Esophagus squamous epithelium (tissue), 4 donors: Measurements from ENCODE around the gene SMDT1.

Source experiments
- CTCF ChIP-seq, 6 experiments: fragments of 450-650 bp in 4 of 6; fragments of 200-600 bp in 2 of 6; sonication (generic) in 2 of 6; IDR thresholded peaks; one replicate each; pipeline ENCODE4 v1.5.1; 2016 to 2019; ENCODE audit warnings: antibody characterized with exemption in 6 of 6, mild to moderate bottlenecking in 4 of 6, moderate library complexity in 4 of 6
- POLR2A ChIP-seq, 4 donors: fragments of 450-650 bp; IDR thresholded peaks; one replicate each; pipeline ENCODE4 v1.6.1; 2017; ENCODE audit warnings: antibody characterized with exemption in 4 of 4, mild to moderate bottlenecking in 4 of 4, moderate library complexity in 3 of 4

GRCh38 chr22:42072606-42073330 lies 6.7 kb upstream of the SMDT1 start:
- no peak for TF ChIP-seq CTCF (IDR thresholded peaks at IDR 0.05)
- no peak for TF ChIP-seq POLR2A (IDR thresholded peaks at IDR 0.05)
